ENCODE measurements around the gene CALD1. TPM values are rescaled to one million over a fixed set of nuclear protein-coding genes. Genes with fewer than 3 reads are reported as not detected.

CALD1 gene
- total RNA-seq, 1 experiment from 2014 or later = 147 TPM

DNA sequence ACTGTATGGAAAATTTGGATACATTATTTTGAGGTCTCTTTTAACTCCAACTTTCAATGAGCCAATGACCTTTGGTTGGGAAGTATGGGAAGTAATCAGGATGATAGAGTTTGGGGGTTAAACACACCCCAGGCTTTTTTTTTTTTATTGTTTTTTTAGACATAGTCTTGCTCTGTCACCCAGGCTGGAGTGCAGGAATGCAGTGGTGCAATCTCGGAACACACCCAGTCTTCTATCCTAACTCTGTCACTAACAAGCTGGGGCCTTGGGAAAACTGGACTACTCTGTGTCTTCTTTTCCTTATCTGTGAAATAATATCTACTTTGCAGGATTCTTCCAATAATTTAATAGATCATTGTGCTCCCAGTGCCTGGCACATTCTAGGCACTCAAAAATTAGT, 169.3 kb downstream of the CALD1 start:
- Mint-ChIP-seq H3K36me3 (peaks cover 36% of the 10 kb centered on the region), H3K9me3 (no peaks in the 10 kb centered on the region), H3K4me1 (no peaks in the 10 kb centered on the region), H3K27me3 (ENCODE audit: low read depth) (no peaks in the 10 kb centered on the region), H3K4me3 (no peak overlapping the region), H3K27ac (no peak overlapping the region)
- CTCF ChIA-PET = no interaction called here
- TF ChIP-seq ZNF396 (CRISPR knock-in tag; IDR thresholded peaks at IDR 0.05; ENCODE audit: borderline replicate concordance) (no peak), NFATC4 (CRISPR knock-in tag; IDR thresholded peaks at IDR 0.05) (no peak), ZNF138 (CRISPR knock-in tag; conservative IDR thresholded peaks at IDR 0.05) (no peak), CTCF (IDR thresholded peaks at IDR 0.05) (no peak), ZNF532 (CRISPR knock-in tag; IDR thresholded peaks at IDR 0.05; ENCODE audit: borderline replicate concordance) (no peak), ZNF232 (CRISPR knock-in tag; IDR thresholded peaks at IDR 0.05) (no peak)
- TF ChIP-seq, protein P1, sequence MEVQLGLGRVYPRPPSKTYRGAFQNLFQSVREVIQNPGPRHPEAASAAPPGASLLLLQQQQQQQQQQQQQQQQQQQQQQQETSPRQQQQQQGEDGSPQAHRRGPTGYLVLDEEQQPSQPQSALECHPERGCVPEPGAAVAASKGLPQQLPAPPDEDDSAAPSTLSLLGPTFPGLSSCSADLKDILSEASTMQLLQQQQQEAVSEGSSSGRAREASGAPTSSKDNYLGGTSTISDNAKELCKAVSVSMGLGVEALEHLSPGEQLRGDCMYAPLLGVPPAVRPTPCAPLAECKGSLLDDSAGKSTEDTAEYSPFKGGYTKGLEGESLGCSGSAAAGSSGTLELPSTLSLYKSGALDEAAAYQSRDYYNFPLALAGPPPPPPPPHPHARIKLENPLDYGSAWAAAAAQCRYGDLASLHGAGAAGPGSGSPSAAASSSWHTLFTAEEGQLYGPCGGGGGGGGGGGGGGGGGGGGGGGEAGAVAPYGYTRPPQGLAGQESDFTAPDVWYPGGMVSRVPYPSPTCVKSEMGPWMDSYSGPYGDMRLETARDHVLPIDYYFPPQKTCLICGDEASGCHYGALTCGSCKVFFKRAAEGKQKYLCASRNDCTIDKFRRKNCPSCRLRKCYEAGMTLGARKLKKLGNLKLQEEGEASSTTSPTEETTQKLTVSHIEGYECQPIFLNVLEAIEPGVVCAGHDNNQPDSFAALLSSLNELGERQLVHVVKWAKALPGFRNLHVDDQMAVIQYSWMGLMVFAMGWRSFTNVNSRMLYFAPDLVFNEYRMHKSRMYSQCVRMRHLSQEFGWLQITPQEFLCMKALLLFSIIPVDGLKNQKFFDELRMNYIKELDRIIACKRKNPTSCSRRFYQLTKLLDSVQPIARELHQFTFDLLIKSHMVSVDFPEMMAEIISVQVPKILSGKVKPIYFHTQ (CRISPR knock-in tag; IDR thresholded peaks at IDR 0.05) = no peak
- DNase-seq (ENCODE audit: low spot score) (no peak), ATAC-seq (no peak)
- POLR2A ChIA-PET = no interaction called here

DNA sequence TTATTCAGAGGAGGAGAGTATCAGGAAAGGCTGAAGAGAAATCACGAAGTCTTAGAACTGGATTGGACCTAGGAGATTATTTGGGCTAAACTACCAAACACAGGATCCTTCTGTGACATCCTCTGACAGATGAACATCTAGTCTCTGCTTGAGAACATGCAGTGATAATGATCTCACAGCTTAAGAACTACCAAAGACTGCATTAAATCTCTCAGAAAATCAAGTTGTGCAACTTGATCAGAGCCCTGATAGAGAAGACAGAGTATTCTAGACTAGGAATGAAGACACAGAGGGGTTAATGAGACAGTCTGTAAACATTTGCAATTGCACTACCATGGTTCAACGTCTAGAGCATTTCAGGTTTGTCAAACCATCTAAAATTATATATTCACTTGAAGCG, 169.7 kb downstream of the CALD1 start:
- Mint-ChIP-seq H3K4me3 (no peak overlapping the region), H3K4me1 (no peaks in the 10 kb centered on the region), H3K27ac (no peak overlapping the region), H3K36me3 (peaks cover 36% of the 10 kb centered on the region), H3K27me3 (ENCODE audit: low read depth) (no peaks in the 10 kb centered on the region), H3K9me3 (no peaks in the 10 kb centered on the region)
- TF ChIP-seq, protein P2, sequence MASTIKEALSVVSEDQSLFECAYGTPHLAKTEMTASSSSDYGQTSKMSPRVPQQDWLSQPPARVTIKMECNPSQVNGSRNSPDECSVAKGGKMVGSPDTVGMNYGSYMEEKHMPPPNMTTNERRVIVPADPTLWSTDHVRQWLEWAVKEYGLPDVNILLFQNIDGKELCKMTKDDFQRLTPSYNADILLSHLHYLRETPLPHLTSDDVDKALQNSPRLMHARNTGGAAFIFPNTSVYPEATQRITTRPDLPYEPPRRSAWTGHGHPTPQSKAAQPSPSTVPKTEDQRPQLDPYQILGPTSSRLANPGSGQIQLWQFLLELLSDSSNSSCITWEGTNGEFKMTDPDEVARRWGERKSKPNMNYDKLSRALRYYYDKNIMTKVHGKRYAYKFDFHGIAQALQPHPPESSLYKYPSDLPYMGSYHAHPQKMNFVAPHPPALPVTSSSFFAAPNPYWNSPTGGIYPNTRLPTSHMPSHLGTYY (CRISPR knock-in tag; IDR thresholded peaks at IDR 0.05) = no peak
- no peak for TF ChIP-seq PRRX2 (CRISPR knock-in tag; IDR thresholded peaks at IDR 0.05)
- no peak for TF ChIP-seq SMAD4 (CRISPR knock-in tag; IDR thresholded peaks at IDR 0.05)
- no peak for TF ChIP-seq ETV6 (CRISPR knock-in tag; IDR thresholded peaks at IDR 0.05)
- TF ChIP-seq ZNF219 (CRISPR knock-in tag; IDR thresholded peaks at IDR 0.05; ENCODE audit: borderline replicate concordance) = no peak
- no peak for TF ChIP-seq TP53 (CRISPR knock-in tag; IDR thresholded peaks at IDR 0.05)
- no peak for TF ChIP-seq ZNF423 (CRISPR knock-in tag; IDR thresholded peaks at IDR 0.05)
- TF ChIP-seq ZNF121 (CRISPR knock-in tag; IDR thresholded peaks at IDR 0.05) = no peak
- TF ChIP-seq CTCF (IDR thresholded peaks at IDR 0.05) = no peak
- TF ChIP-seq FOXJ3 (CRISPR knock-in tag; IDR thresholded peaks at IDR 0.05; ENCODE audit: borderline replicate concordance) = no peak
- TF ChIP-seq NFATC4 (CRISPR knock-in tag; IDR thresholded peaks at IDR 0.05) = no peak
- TF ChIP-seq, protein P3, sequence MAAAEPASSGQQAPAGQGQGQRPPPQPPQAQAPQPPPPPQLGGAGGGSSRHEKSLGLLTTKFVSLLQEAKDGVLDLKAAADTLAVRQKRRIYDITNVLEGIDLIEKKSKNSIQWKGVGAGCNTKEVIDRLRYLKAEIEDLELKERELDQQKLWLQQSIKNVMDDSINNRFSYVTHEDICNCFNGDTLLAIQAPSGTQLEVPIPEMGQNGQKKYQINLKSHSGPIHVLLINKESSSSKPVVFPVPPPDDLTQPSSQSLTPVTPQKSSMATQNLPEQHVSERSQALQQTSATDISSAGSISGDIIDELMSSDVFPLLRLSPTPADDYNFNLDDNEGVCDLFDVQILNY (CRISPR knock-in tag; IDR thresholded peaks at IDR 0.05) = no peak
- TF ChIP-seq GABPB1 (CRISPR knock-in tag; IDR thresholded peaks at IDR 0.05) = no peak
- no peak for TF ChIP-seq FOXP1 (CRISPR knock-in tag; IDR thresholded peaks at IDR 0.05; ENCODE audit: borderline replicate concordance)
- TF ChIP-seq ATF1 (CRISPR knock-in tag; IDR thresholded peaks at IDR 0.05) = no peak
- no peak for TF ChIP-seq IRF1 (CRISPR knock-in tag; IDR thresholded peaks at IDR 0.05)
- DNase-seq (ENCODE audit: low spot score) (no peak), ATAC-seq (no peak)
- ChIA-PET POLR2A (no interaction called here), CTCF (no interaction called here)

All from WTC11 (cell line).